Lung (tissue), 12 donors: Measurements from ENCODE around the gene ST6GALNAC5. TPM values are rescaled to one million over a fixed set of nuclear protein-coding genes. Genes with fewer than 3 reads are reported as not detected.

Experiments
- ATAC-seq: fragments of 200-7000 bp; cut with Tn5 transposase; one replicate; pipeline ENCODE4 v1.9.1; 2020; ENCODE audit warnings: moderate number of reproducible peaks; ENCODE audit not compliant: insufficient read depth, low FRiP score
- DNase-seq, 3 donors: peaks; one replicate each; pipeline ENCODE4 v3.0.0-alpha.2; 2013 to 2017
- H3K27ac ChIP-seq, 2 donors: one replicate each; pipeline ENCODE4 v1.5.1; 2013; ENCODE audit warnings: mild to moderate bottlenecking in 2 of 2, moderate library complexity in 2 of 2, control low read depth in 1 of 2, inconsistent platforms in 1 of 2, low read depth in 1 of 2, low read length in 1 of 2
- H3K27me3 ChIP-seq, 3 donors: one replicate each; pipeline ENCODE4 v1.5.1; 2013; ENCODE audit warnings: low read length in 2 of 3; ENCODE audit not compliant: control insufficient read depth in 3 of 3, insufficient read depth in 3 of 3
- H3K36me3 ChIP-seq, 4 donors: one replicate each; pipeline ENCODE4 v1.5.1; 2013; ENCODE audit warnings: low read length in 4 of 4, mild to moderate bottlenecking in 1 of 4, moderate library complexity in 1 of 4; ENCODE audit not compliant: control insufficient read depth in 4 of 4, insufficient read depth in 4 of 4
- H3K4me1 ChIP-seq, 5 donors: one replicate each; pipeline ENCODE4 v1.5.1; 2013; ENCODE audit warnings: low read length in 5 of 5, mild to moderate bottlenecking in 2 of 5, moderate library complexity in 1 of 5; ENCODE audit not compliant: control insufficient read depth in 5 of 5, insufficient read depth in 5 of 5
- H3K4me3 ChIP-seq: one replicate; pipeline ENCODE4 v1.5.1; 2013; ENCODE audit warnings: mild to moderate bottlenecking, control low read depth, moderate library complexity
- H3K9ac ChIP-seq, 2 donors: one replicate each; pipeline ENCODE4 v1.5.1; 2013; ENCODE audit warnings: low read length in 2 of 2, control low read depth in 1 of 2; ENCODE audit not compliant: insufficient read depth in 1 of 2
- H3K9me3 ChIP-seq, 4 donors: one replicate each; pipeline ENCODE4 v1.5.1; 2013; ENCODE audit warnings: low read length in 3 of 4, mild to moderate bottlenecking in 1 of 4, moderate library complexity in 1 of 4; ENCODE audit not compliant: control insufficient read depth in 4 of 4, insufficient read depth in 3 of 4
- WGBS, 2 donors: extraction: QIAGEN DNeasy Blood & Tissue Kit; methylation state at CpG; one replicate each; pipeline ENCODE4 v1.1.7; 2013; 5-methylcytosine and 5-hydroxymethylcytosine counted together
- polyA plus RNA-seq, 2 donors: library from polyadenylated mRNA; stranded (reverse); fragments of 200-250 nt; gene quantifications; one replicate each; pipeline ENCODE4 v1.2.1, GENCODE V29; 2013
- total RNA-seq, 2 donors: library from RNA; depleted of rRNA in 1 of 2; stranded (reverse); fragments of >200 nt in 1 of 2; gene quantifications; one replicate each; pipeline ENCODE4 v1.2.1, GENCODE V29; 2014 to 2021
- TF ChIP-seq, protein P1 (sequence below): IDR thresholded peaks from 2 replicates; pipeline ENCODE4 v1.5.1; 2012; ENCODE audit warnings: mild to moderate bottlenecking; ENCODE audit errors: control extremely low read depth, extremely low read depth
- donor health status: control.
- donor health status: control.
- donor health status: Bipolar disorder and iron deficiency.
- donor health status: healthy.
- donor health status: DM: yes; HTN: yes; CAD: no.

The ST6GALNAC5 gene
- total and polyA plus RNA-seq, 4 donors, result 3.6 to 45.8 (median 15.9) TPM

DNA sequence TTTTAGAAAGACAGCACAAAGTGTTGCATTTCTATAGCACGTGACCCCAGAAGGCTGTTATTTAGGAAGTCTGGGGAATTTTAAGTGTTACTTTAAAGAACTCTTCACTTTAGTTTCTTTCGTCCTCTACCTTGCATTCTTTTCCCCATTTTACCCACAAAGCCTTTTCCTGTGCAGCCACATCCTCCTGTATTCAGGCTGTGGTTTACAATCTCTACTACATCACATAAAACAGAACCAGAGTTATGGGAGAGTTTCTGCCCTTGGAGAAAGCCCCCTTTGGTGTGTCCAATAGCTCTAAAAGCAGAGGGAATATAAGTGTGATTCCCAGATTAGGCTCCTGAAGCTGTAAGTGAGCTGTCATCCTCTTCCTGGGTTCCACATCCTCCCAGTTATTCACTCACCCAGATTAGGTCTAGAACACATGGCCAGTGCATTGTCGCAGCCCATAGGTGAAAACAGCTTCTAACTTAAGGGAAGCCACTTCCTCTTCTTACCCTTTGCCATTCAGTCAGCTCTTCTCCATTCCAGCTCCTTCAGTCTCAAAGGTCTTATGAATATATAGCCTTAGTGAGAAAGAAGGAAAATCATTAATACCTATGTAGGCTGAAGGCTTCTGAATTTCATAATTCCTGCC lies 180.8 kb downstream of the ST6GALNAC5 start:
- H3K9ac ChIP-seq, result no peak overlapping the region
- WGBS, 2 donors, result 27 to 49% methylated on average over 3 of the region's 3 CpGs
- peaks cover 0 to 4% (median 0%) of the 10 kb centered on the region in 5 donors for H3K4me1 ChIP-seq
- TF ChIP-seq, protein P1, sequence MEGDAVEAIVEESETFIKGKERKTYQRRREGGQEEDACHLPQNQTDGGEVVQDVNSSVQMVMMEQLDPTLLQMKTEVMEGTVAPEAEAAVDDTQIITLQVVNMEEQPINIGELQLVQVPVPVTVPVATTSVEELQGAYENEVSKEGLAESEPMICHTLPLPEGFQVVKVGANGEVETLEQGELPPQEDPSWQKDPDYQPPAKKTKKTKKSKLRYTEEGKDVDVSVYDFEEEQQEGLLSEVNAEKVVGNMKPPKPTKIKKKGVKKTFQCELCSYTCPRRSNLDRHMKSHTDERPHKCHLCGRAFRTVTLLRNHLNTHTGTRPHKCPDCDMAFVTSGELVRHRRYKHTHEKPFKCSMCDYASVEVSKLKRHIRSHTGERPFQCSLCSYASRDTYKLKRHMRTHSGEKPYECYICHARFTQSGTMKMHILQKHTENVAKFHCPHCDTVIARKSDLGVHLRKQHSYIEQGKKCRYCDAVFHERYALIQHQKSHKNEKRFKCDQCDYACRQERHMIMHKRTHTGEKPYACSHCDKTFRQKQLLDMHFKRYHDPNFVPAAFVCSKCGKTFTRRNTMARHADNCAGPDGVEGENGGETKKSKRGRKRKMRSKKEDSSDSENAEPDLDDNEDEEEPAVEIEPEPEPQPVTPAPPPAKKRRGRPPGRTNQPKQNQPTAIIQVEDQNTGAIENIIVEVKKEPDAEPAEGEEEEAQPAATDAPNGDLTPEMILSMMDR, result no peak
- ATAC-seq (no peak), DNase-seq (no peak)
- no peaks in the 10 kb centered on the region for H3K27me3 ChIP-seq
- peaks cover 0 to 3% (median 0%) of the 10 kb centered on the region in 4 donors for H3K9me3 ChIP-seq
- H3K36me3 ChIP-seq, result no peaks in the 10 kb centered on the region
- H3K4me3 ChIP-seq, result no peak overlapping the region
- H3K27ac ChIP-seq, result no peak overlapping the region

DNA sequence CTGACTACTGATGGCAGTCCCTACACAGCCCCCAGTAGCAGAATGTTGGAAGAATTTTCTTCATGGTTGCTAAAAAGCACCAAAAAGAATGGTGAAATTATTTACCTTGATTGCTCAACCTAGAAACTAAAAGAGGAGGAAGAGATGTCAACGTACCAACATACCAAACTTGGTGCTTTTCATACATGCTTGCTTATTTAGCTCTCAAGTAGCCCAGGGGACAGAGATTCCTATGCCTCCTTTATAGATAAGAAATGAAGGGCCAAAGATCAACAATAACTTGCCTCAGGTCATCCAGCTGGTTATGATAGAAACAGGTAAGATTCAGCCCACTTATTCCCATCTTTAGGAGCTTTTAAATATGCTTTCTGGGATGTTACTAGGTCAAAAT lies 181.3 kb downstream of the ST6GALNAC5 start:
- ATAC-seq, result no peak
- WGBS, 2 donors, result 29 to 33% methylated on average over 1 of the region's 1 CpG
- peaks cover 0 to 3% (median 0%) of the 10 kb centered on the region in 4 donors for H3K9me3 ChIP-seq

DNA sequence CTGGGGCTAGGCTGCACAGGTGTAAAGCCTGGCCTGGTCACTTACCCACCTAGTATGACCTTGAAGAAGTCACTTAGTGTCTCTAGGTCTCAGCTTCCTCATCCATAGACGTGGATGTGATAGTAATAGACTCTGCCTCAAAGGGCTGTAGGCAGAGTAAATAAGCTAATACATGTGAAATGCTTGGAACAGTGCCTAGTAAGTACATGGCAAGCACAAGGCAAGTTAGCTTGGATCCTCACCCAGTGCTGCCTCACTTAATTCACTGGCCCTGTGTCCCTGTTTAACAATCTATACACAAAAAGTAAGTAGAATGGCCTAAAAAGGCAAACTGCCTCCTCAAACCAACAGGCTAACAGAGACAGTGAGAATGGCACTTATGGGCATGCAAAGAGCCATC lies 184.1 kb downstream of the ST6GALNAC5 start:
- whole genome bisulfite sequencing, 2 donors, result 45 to 68% methylated on average over 1 of the region's 1 CpG
- Histone ChIP-seq H3K9ac (no peak overlapping the region), H3K27me3 (no peaks in the 10 kb centered on the region), H3K36me3 (no peaks in the 10 kb centered on the region), H3K4me3 (no peak overlapping the region), H3K9me3 (no peaks in the 10 kb centered on the region), H3K27ac (no peak overlapping the region), H3K4me1 (no peaks in the 10 kb centered on the region)
- TF ChIP-seq, protein P1, result no peak
- no peak for ATAC-seq
- DNase-seq, result no peak

More for the DNA sequence above, 181.3 kb downstream of the ST6GALNAC5 start:
- Histone ChIP-seq H3K4me1 (peaks cover 0 to 2% (median 0%) of the 10 kb centered on the region in 5 donors), H3K36me3 (no peaks in the 10 kb centered on the region), H3K4me3 (no peak overlapping the region), H3K27me3 (no peaks in the 10 kb centered on the region), H3K27ac (no peak overlapping the region), H3K9ac (no peak overlapping the region)
- DNase-seq, result no peak
- TF ChIP-seq, protein P1, result no peak

DNA sequence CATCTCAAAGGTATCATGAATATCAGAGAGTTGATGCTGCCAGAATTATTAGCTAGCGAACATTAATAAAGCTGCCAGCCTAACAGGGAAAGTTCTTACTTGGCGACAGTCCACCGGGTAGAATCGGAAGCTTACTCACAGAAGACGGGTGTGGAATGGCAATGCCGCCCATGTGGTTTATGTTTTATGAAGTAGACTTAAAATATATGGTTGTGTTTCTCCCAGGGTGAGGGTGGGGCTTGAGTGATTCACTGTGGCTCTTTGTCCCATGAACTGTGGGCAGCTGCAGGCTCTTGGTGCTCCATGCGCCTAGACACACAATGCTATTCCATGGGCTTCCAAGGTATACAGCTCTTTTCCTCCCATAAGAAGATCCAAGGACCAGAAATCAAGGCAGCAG lies 189.2 kb downstream of the ST6GALNAC5 start:
- no peak overlapping the region for H3K9ac ChIP-seq
- H3K36me3 ChIP-seq, result no peaks in the 10 kb centered on the region
- no peak overlapping the region for H3K27ac ChIP-seq
- H3K9me3 ChIP-seq, result no peaks in the 10 kb centered on the region
- DNase-seq, result no peak
- no peak overlapping the region for H3K4me3 ChIP-seq
- no peaks in the 10 kb centered on the region for H3K4me1 ChIP-seq
- WGBS, 2 donors, result 94% methylated on average over 7 of the region's 7 CpGs
- TF ChIP-seq, protein P1, result no peak
- no peak for ATAC-seq
- H3K27me3 ChIP-seq, result no peaks in the 10 kb centered on the region
